ENCODE results near the gene DCTD.
A peak's percentile ranks its signal among the peaks of the same experiment; 100 is the strongest.

Gene DCTD

GRCh38 chr4:182917182-182918043 lies at the start of gene DCTD:
Gene DCTD (minus strand): TSS chr4:182917386. CDS start chr4:182915568, 1,818 bp downstream.
- peak; percentile 85 for DNase-seq

DNA sequence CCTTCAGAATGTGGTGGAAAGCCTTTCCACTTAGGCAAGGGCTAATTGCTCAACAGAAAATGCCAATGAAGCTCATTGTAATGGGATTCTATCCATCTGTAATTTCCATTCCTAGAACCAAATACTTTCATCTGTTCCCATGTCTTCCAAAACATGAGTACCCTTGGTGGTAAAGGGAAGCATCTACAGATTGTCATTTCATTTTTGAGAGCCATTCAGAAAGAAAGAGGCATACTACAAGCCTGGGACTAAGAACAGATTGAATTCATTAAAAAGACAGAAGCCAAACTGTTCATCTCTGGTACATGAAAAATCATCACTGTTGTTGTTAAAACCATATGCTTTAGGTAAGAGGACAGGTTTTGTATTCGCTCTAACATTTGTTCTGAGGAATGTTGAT lies 43.6 kb upstream of the DCTD start:
- no peak for DNase-seq

- DNase-seq: no peak
Observed at GRCh38 chr4:182960228-182960627, 43.0 kb upstream of the DCTD start.

GRCh38 chr4:182955411-182955810 lies 38.2 kb upstream of the DCTD start:
- no peak for DNase-seq

DNA sequence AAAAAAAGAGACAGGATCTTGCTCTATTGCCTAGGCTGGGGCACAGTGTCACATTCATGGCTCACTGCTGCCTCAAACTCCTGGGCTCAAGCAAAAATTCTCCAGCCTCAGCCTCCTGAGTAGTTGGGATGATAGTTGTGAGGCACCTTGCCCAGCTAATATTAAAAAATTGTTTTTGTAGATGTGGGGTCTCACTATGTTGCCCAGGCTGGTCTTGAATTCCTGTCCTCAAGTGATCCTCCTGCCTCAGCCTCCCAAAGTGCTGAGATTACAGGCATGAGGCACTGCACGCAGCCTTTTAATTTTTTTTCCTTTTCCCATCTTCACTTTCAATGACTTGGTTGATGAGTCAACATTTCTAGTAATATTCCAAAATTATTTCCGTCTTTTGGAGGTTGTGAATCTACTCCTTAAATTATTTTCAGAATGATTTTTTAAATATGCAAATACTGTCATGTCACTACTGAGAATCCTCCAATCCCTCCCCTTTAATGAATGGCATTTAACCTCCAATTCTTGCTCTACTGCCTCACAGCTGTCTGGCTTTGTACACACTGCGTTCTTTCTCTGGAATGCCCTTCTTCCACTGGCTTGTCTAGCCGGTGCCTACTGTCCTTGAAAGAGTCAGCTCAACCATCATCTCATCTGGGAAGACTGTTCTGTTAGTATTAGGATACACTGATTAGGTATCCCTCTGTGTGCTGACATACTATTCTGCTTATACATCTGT lies 27.5 kb upstream of the DCTD start:
- no peak for DNase-seq

DNA sequence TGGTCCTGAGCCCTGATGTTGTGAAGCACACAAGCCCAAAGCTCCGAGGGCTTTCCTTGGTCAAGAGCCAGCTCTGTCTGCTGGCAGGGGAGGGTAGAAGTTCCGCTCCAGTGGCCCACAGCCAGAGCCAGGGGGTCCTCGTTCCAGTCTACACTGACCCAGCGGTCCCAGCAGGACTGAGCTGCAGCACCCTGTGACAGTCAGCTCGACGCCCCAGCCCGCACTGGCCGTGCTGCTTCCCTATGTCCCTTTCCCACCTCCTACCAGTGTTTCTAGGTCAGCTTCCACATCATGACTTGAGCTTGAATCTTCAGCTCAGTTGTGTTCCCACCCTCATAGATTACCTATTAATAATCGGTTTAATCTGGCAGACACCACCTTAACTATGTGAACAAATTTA lies 22.5 kb upstream of the DCTD start:
- no peak for DNase-seq

DNA sequence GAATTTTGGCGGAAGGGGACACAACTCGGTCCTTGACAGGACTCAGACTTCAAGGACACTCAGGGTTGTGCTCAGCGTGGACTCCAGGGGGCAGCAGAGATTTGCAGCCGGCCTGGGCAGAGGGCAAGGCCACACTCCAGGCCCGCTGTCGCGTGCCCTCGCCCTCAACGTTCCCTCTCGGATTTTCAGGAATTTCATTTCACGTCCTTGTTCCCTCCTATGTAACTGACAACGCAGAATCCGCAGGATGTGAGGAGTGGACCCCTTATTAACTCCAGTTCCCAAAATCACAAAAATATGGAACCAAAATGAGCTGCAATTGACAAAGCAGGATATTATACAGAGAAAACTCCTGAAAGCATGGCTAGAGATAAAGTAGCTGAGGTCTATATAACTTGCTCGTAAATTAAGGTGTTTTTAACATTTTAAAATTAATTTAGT lies 21.0 kb upstream of the DCTD start:
- peak; percentile 73 for DNase-seq

- DNase-seq: no peak
Observed at GRCh38 chr4:182937268-182938204, 20.4 kb upstream of the DCTD start.

DNA sequence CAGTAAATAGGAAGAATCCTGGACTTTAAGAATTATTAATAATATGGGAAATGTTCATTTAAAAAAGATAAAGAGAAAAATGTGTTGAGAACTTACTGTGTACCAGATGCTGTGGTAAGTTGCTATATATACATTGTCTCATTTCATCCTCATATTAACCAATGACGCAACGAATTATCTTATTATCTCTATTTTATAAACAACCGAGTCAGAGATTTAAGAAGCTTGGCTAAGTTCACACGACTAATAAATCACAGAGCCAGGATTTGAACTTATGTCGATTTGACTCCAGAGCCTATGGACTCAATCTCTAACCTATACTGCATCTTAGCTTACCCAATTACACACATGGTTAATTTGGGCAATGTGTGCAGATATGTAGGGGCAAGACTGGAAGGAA lies 15.5 kb upstream of the DCTD start:
- DNase-seq: no peak

DNA sequence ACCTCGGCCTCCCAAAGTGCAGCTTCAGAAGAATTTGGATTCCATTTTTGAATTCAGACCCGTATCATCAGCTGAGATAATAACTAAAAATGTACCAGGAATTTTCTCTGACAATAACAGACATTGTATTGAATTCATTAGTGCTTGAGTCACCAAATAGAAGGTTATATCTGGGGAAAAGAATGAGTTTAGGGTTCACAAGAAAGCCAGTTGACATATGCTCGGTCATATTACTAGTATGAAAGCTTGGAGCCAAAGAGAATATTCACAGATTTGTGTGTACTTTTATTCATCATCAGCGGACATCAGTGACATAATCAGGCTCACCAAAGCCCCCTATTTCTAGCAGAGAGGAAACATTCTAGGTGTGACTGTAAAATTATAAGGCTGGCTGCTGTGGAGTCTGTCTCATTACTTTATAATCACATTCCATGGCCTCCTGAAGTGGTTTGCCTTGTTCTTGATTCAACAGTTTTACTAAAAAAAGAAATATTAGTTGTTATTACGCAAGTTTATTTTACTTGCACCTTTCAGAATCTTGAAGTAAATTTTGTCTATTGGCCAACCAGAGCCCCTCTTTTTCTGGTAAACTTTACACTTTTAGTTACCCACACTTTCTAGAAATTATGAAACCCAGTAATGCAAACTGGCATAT lies 14.6 kb upstream of the DCTD start:
- DNase-seq: no peak

- no peak for DNase-seq
Observed at GRCh38 chr4:182930889-182931288, 13.7 kb upstream of the DCTD start.

DNA sequence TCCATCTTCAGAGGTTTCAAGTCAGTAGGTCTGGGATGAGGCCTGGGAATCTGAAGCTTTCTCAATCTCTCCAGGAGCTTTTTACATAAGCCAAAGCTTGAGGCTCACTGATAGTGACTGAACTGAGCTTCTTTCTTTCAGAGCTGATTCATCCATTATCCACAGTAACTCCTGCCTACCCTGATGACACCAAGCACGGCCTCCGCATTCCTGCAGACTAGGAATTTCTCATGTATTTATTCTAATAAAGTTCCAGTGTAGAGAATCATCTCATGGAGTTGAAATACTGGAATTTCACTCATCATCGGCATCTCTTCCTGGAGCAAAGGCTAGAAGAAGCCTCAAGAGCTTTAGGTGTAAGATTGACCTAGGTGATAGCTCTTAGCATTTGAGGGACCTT lies 12.1 kb upstream of the DCTD start:
- no peak for DNase-seq

DNA sequence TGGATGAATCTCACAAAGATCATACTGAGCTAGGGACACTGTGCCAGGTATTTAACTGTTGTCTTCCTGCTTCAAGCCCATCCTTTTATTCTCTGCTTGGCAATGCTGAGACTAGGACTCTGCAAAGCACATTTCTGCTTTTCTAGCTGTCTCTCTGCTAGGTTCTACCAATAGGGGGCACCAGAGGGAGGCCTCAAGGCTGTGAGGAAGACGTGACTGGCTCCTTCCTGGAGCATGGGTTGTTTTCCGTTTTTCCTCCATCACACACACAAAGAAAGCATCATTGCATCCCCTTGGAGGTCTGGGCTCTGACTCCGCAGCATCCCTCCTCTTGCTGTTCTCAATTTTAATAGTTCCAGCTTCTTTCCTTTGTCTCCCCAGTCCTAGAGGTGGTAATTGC lies 10.9 kb upstream of the DCTD start:
- peak; percentile 43 for DNase-seq

- no peak for DNase-seq
Observed at GRCh38 chr4:182927505-182927904, 10.3 kb upstream of the DCTD start.

DNA sequence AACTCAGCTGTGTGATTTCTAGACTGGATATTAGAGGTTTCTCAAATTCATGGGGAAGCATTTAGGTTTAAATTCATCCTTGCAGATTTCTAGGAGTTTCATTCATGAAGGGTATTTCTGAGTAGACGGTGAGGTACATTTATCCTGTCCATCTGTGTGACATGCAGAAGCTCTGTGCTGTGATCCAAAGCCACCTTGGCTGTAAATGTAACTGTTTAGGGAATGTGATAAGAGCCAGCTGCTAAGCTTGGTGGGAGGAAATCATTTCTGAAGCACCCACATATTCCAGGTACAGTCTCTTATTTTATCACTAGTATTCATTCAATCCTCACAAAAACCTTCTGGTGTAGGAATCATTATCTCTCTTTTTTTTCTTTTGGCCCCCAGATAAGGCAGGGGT lies 8.7 kb upstream of the DCTD start:
- no peak for DNase-seq

DNA sequence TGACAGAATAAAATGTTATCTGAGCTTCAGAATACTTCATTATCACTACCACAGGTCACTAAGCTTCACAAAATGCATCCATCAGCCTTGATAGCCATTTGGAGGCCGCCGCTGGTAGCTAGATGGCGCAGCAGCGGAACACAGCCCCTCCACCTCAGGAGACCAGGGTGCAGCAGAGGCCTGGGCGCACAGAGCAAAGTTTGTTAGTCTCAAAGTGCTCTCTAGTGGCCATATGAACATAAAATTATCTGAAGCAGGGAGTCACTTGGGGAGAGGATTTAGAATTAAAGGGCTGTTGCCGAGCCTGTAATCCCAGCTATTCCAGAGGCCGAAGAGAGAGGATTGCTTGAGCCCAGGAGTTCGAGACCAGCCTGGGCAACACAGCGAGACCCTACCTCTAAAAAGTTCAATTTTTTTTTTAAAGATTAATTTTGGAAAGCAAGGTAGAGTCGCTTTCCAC lies 8.1 kb upstream of the DCTD start:
- DNase-seq: peak; percentile 74

- no peak for DNase-seq
Observed at GRCh38 chr4:182924497-182924896, 7.3 kb upstream of the DCTD start.

DNA sequence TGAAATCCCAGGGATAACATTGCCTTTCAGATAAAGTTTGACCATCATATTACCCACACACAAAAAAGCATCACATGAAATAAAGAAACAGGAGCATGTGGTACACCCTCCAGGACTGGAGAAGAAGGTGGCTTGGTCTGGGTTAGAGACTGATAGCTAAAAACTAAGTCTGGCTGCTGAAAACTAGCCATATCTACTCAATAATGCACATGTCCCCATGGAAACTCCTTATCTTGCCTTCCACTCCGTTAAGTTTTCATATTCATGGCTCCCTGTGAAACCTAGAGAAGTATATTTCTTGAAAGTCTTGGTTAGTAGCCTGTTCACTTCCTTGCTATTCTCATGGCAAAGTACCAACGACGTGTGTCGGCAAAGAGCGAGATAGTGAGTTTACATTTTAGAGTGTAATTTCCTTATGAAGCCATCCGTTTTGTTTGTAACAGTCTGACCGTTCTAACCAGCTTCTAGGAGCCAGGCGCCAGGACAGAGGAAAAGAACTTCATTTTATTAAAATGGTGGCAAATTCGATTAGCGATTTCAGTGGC lies 6.7 kb upstream of the DCTD start:
- DNase-seq: no peak

GRCh38 chr4:182923366-182923765 lies 6.2 kb upstream of the DCTD start:
- DNase-seq: no peak

DNA sequence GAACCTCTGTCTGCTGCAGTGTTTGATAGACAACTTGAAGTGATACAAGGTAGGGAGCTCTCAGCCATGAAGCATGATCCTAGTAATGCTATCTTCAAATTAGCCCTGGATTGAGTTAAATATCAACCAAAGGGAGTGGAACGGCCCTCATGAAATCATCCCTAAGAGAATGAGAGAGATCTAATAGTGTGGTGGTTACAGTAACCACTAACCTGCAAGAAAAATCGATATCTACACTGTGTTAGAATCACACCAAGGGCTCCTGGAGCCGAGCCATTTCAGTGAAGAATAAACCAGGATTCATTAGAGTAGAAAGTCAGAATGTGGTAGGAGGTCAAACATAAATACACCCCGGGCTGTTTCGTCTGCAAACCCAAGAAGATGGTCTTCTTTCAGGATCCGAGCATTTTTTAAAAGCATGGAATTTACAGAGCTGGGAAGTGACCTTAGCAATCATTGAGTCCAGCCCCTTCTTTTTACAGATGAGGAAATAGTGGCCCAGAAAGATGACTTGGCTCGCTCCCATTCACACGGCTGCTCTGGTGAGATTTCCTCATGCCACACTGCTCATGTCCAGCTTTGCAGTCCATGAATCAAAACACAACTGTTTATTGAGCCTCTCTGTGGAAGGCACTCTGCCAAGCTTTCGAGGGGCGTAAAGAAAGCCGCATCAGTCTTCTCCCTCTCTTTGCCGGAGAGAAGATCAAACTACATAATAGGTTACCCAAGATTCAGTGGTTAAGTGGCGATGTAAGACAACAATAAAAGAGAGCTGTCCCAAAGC lies 5.5 kb upstream of the DCTD start:
- DNase-seq: no peak

GRCh38 chr4:182921608-182922007 lies 4.4 kb upstream of the DCTD start:
- no peak for DNase-seq

Measured in activated CD4-positive, alpha-beta T cell treated with anti-CD3 and anti-CD28 coated beads, Interleukin-10, Interleukin-2, amounts not matched to agents 100 ng/mL and 50 ng/mL, durations not matched to agents 16 hours and 8 hours (primary cell).